IPS-11a (cell line): Measurements from ENCODE around the gene PTS.
A peak's percentile ranks its signal among the peaks of the same experiment; 100 is the strongest.

Experiments
- H3K4me3 ChIP-seq: one replicate; pipeline ENCODE4 v1.5.1; 2013; ENCODE audit warnings: low read depth, low read length, control low read depth

The PTS gene

GRCh38 chr11:112221274-112221835, 4.9 kb upstream of the PTS start:
- no peak overlapping the region for H3K4me3 ChIP-seq

GRCh38 chr11:112222303-112222702, 3.9 kb upstream of the PTS start:
- no peak overlapping the region for H3K4me3 ChIP-seq

GRCh38 chr11:112223121-112223520, 3.1 kb upstream of the PTS start:
- no peak overlapping the region for H3K4me3 ChIP-seq

- no peak overlapping the region for H3K4me3 ChIP-seq
Observed at GRCh38 chr11:112223754-112224532, 2.3 kb upstream of the PTS start.

GRCh38 chr11:112225753-112226061, 521 bp upstream of the PTS start:
- peak overlapping the region; percentile 71 for H3K4me3 ChIP-seq

- H3K4me3 ChIP-seq, result peak overlapping the region; percentile 71
Observed at GRCh38 chr11:112226831-112227401, 688 bp downstream of the PTS start.

GRCh38 chr11:112227471-112227870, 1.2 kb downstream of the PTS start:
- H3K4me3 ChIP-seq, result peak overlapping the region; percentile 71

GRCh38 chr11:112228706-112229105, 2.5 kb downstream of the PTS start:
- H3K4me3 ChIP-seq, result no peak overlapping the region

- no peak overlapping the region for H3K4me3 ChIP-seq
Observed at GRCh38 chr11:112229159-112229558, 2.9 kb downstream of the PTS start.

GRCh38 chr11:112229746-112230433, 3.7 kb downstream of the PTS start:
- H3K4me3 ChIP-seq, result no peak overlapping the region

GRCh38 chr11:112231952-112232351, 5.7 kb downstream of the PTS start:
- H3K4me3 ChIP-seq, result no peak overlapping the region

- H3K4me3 ChIP-seq, result no peak overlapping the region
Observed at GRCh38 chr11:112235750-112236390, 9.6 kb downstream of the PTS start.

GRCh38 chr11:112237451-112237850, 11.2 kb downstream of the PTS start:
- no peak overlapping the region for H3K4me3 ChIP-seq

- H3K4me3 ChIP-seq, result no peak overlapping the region
Observed at GRCh38 chr11:112238041-112238440, 11.8 kb downstream of the PTS start.

- H3K4me3 ChIP-seq, result no peak overlapping the region
Observed at GRCh38 chr11:112241486-112241885, 15.3 kb downstream of the PTS start.

GRCh38 chr11:112247201-112247600, 21.0 kb downstream of the PTS start:
- no peak overlapping the region for H3K4me3 ChIP-seq

- H3K4me3 ChIP-seq, result no peak overlapping the region
Observed at GRCh38 chr11:112248201-112248600, 22.0 kb downstream of the PTS start.

GRCh38 chr11:112249871-112250610, 23.8 kb downstream of the PTS start:
- H3K4me3 ChIP-seq, result no peak overlapping the region

GRCh38 chr11:112253605-112254242, 27.5 kb downstream of the PTS start:
- no peak overlapping the region for H3K4me3 ChIP-seq

GRCh38 chr11:112255067-112255720, 29.0 kb downstream of the PTS start:
- H3K4me3 ChIP-seq, result no peak overlapping the region
